HG03565 (cell line): ENCODE measurements around the gene RPS18.
A peak's percentile ranks its signal among the peaks of the same experiment; 100 is the strongest.
"Not testable (repeated sequence)": the region's sequence is repeated elsewhere in the genome, so short reads cannot be mapped to it uniquely, and the experiment has no call there.

ENCODE experiments used
- ATAC-seq: cut with Tn5 transposase; IDR thresholded peaks from one replicate; pipeline ENCODE4 v1.9.1; 2021; ENCODE audit warnings: mild to moderate bottlenecking, moderate library complexity; ENCODE audit not compliant: unreplicated experiment

The RPS18 gene

GRCh38 chr6:33272275-33273128, 627 bp downstream of the RPS18 start:
- ATAC-seq: no peak

- ATAC-seq: no peak
Observed at GRCh38 chr6:33273129-33273923, 1.5 kb downstream of the RPS18 start.

DNA sequence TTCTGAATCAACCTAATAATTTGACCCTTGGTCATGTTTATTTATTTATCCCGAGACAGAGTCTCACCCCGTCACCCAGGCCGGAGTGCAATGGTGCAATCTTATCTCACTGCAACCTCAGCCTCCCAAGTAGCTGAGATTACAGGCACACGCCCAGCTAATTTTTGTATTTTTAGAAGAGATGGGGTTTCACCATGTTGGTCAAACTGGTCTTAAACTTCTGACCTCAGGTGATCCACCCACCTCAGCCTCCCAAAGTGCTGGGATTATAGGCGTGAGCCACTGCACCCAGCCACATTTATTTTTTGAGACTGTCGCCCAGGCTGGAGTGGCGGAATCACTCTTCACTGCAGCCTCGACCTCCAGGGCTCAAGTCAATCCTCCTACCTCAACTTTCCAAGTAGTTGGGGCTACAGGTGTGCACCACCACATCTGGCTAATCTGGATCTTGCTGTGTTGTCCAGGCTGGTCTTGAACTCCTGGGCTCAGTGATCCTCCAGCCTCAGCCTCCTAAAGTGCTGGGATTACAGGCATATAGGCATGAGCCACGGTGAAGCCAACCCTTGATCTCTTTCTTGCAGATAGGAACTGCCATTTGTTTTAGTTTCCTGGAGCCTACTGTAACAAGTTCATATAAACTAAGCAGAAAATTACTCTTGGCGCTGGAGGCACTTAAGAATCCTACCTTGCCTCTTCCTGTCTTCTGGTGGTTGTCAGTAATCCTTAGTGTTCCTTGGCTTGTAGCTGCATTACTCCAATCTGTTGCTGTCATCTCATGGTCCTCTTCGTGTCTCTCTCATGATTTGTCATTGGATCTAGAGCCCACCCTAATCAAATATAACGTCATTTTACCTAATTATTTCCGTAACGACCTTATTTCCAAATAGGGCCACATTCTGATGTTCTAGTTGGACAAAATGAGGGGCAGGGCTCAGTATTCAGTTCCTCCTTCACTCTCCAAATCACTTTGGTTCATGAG, 2.3 kb downstream of the RPS18 start:
- ATAC-seq: no peak

- not testable (repeated sequence) for ATAC-seq
Observed at GRCh38 chr6:33275795-33276580, 4.1 kb downstream of the RPS18 start.

GRCh38 chr6:33276581-33276863, 4.6 kb downstream of the RPS18 start:
- no peak for ATAC-seq

DNA sequence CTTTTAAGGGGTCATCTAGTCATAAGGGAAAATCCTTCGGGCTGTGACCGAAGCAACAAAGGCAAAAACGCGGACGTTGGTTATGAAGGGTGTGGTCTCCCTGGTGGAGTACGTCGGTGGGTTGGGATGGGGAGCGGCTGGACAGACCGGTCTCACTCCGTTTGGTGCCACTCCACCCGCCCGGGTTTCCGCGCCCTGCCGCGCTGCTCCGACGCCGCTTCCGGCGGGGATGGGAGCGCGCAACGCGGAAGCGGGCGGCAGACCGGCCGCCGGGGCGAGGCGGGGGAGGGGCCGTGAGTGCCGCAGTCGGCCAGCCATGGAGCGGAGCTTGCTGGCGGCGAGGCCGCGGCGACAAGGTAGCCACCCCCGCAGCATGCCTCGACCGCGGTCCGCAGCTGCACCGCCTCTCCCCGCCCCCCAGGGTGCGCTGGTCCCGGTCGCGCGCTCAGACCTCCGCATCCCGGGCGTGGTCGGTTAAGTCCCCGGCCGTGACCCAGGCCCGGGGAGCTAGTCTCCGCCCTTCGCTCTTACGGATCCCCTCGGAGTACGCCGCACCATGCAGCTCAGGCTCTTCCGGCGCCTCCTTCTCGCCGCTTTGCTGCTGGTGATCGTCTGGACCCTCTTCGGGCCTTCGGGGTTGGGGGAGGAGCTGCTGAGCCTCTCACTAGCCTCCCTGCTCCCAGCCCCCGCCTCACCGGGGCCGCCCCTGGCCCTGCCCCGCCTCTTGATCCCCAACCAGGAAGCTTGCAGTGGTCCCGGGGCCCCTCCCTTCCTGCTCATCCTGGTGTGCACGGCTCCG, 5.2 kb downstream of the RPS18 start, which contains the start of gene B3GALT4:
Gene B3GALT4 (plus strand): TSS at position 260 of the 799 bp plus-strand sequence. CDS start 297 bp downstream, at position 557.
- ATAC-seq: peak; percentile 40

- no peak for ATAC-seq
Observed at GRCh38 chr6:33277663-33278391, 6.0 kb downstream of the RPS18 start.

GRCh38 chr6:33278392-33278741, 6.5 kb downstream of the RPS18 start:
- no peak for ATAC-seq

GRCh38 chr6:33278810-33279209, 6.9 kb downstream of the RPS18 start:
- no peak for ATAC-seq

DNA sequence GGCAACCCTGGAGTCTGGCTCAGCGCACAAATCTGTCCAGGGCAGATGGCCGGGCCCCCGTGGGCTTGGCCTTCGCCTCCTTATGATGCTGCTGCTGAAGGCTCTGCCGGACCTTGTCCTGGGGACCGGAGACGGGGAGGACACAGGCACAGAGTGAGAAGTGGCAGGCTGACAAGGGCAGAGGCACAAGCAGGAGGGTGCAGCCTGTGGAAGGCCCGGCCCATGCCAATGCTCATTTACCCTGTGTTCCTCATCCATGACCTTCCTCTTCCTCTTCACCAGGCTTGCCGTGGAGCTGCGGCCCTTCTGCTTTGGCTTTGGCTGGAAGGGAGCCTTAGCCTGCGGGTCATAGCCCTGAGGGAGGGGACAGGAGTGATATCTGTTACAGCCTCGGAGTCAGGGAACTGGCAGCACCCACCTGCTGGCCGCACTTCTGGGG, 7.4 kb downstream of the RPS18 start:
- ATAC-seq: no peak

- ATAC-seq: no peak
Observed at GRCh38 chr6:33279971-33280511, 8.2 kb downstream of the RPS18 start.

DNA sequence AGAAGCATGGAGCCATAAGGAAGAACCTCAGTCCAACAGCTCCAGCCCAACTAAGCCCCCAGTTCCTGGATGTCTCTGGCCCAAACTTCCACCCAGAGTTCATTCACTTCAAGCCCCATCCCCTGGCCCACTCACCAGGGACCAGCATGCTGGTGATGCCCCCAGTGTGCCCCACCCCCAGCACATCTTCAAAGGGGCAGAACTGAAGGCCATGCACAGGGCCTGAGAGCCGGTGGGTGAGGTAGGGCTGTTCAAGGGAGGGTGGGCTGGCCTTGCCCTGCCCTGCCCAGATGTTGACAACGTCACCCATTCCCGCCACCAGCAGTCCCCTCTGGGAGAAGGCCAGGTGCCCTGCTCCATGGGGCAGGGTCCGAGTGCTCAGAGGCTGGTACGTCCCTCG, 8.7 kb downstream of the RPS18 start:
- no peak for ATAC-seq

- not testable (repeated sequence) for ATAC-seq
Observed at GRCh38 chr6:33285214-33285613, 13.3 kb downstream of the RPS18 start.

- no peak for ATAC-seq
Observed at GRCh38 chr6:33286946-33287914, 15.4 kb downstream of the RPS18 start.

GRCh38 chr6:33288141-33288920, 16.5 kb downstream of the RPS18 start:
- no peak for ATAC-seq
